Measurements from ENCODE around the gene DPF3.
A peak's percentile ranks its signal among the peaks of the same experiment; 100 is the strongest.

DPF3 gene

DNA sequence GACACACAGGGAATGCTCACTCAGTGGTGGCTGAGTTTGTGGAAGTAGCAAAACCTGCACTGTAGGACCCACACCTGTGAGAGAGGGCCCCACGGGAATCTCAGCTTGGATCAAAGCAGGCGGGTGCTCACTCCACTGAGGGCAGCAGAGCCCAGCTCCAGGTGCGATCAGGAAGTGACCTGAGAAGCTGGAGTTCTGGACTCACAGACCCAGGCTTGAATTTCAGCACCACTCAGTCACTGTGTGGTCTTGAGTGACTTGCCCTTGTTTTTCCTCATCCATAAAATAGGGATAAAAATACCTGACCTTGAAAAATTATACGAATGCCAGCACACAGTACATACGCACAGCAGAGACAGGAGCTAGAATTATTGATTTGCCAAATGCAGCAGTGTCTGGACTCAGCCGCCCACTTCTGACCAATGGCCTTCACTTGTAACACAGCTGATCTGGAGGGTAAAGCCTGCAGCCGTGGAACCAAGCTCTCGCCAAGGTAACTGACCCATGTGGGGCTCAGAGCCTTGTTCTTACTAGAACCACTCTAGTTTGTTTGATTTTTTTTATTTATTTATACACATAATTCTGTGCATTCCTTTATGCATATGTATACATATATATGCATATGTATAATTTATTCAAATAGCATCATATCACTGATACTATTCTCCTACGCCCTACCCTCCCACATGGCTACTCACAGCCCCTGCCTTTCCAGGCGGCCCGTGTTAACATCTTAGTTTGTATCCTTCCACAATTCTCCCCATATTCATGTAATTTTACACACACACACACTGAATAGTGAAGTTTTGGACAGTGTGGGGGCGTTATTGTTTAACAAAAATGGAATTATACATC lies 53.9 kb downstream of the DPF3 start:
- no peak for DNase-seq (ENCODE audit: low read depth)

DNA sequence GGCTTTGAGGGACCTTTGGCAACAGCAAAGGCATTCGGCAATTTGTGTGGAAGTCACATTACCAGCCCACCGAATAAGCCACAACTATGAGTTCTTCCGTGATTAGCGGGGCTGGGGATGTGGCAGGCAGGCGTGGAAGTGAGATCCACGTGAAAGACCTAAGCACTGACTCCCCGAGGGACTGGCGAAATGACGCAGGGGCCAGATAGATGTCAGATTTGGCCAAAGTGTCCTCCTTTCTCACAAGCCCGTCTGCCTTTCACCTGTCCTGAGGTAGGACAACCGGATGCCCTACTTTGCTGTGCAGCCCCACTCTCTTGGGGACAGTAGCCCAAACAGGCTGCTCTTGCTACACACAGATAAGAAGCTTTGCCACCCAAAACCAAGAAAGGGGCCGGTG lies 54.5 kb downstream of the DPF3 start:
- no peak for DNase-seq (ENCODE audit: low read depth)

DNA sequence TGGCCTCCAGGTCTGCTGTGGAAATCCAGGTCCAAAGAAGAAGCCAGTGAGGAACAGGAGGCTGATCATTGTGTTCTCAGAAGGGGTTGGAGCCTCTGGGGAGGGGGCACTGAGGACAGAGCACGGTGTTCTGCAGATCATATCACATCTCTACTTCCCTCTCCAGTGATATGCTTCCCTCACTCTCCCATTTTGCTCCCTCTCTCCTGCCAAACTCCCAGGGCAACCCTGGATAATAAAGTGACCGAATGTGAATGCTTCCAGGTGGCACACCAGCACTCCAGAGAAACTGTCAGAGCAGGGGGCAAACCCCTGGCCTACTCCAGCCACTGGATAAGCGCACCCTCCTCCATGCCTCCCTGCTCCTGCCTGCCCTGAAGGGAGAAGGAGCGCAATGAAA lies 57.8 kb downstream of the DPF3 start:
- no peak for DNase-seq (ENCODE audit: low read depth)

DNA sequence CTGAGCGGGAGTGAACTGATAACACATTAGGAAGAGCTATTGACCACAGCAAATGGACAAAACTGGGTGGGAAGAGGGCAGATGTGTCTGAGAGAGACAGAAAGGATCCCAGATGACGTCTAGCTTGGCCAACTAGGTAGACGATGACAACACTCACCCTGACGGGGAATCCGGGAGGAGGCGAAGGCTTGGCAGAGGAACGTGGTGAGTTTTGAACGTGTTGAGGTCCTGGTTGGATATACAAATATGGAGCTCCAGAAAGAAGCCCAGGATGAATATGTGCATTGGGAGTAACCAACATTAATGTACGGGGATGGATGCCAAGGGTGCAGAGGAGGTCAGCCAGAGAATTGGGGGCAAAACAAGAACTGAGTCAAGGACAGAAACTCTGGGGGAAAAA lies 60.7 kb downstream of the DPF3 start:
- DNase-seq (ENCODE audit: low read depth): no peak

DNA sequence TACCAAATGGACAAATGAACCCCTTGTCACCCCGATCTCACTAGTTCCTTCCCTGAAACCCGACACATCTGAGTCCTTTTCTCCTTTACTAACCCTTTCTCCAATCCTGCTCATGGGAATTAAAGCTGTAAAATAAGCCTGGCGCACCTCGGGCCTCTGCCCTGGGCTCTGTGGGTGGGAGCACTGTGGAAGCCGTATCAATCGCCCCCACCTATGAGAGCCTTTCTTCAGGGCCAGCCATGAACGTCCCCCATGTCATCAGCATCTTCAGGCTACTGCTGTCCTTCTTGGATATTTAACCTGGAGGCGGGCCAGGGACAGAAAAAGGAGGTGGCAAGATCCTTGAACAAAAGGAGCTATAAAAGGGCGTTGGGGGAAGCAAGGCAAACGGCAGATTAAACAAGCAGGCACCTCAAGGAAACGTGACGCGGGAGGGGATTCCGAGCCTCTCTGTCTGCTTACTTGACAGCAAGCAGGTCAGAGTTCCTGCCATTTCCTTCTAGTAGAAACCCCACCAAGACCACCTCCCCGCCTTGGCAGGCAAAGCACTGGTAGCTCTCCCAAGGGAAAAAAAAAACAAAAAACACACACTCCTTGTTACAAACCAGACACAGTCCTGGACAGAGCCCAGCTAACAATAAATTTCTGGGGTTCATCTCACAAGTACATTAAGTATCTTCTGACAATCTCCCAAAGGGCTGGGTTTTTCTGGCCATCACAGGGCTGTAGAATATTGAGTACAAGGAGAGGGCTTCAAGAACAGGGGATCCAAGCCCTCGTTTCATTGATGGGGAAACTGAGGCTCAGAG lies 62.9 kb downstream of the DPF3 start:
- DNase-seq (ENCODE audit: low read depth): no peak

DNA sequence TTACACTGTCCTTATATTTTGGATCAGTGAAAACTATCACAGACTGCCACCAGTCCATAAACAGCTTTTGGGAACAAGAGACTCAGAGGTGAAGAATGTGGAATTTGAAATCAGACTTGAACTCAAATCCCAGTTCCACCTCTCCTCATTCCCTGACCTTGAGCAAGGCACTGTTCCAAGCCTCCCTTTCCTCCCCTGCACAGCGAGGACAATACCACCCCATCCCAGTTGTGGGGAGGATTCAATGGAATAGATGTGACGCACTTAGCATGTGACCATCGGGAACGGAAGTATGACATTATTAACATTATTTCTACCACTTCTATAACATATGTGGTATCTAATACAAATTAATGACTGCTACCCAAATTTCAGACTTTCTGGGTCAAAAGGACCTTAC lies 63.5 kb downstream of the DPF3 start:
- DNase-seq (ENCODE audit: low read depth): no peak

DNA sequence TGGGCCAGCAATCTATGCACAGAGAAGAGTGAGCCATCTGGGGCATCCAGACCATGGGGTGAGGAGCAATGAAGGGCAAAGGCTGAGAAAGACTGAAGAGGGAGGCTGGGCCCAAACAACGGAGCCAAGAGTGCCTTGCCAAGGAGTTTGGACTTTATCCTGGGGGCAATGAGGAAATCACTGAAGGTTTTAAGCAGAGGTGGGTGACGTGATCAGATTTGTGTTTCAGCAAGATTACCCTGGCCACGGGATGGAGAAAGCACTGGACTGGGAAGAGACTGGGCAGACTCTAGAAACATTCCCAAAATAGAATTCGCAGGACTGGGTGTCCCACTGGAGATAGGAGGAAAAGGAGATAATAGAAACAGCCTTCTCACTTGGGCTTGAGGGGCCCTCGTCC lies 65.3 kb downstream of the DPF3 start:
- no peak for DNase-seq (ENCODE audit: low read depth)

DNA sequence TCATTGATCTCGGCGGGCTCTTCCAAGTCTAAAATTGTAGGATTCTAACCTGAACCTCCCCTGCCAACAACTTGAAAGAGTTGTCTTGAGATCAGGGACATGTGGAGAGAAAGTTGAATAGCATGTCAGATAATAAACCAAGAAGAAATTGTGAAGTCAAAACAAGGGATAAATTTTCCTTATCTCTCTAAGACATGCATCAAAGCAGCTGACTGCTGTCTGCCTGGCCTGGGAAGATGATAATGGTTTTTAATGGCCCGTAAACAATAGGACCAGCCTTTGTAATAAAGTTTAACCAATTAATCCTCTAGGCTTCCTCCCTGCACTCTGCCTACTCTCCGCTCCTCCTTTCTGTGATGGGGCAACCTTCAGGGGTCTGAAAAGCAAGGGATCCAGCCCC lies 67.9 kb downstream of the DPF3 start:
- no peak for DNase-seq (ENCODE audit: low read depth)

DNA sequence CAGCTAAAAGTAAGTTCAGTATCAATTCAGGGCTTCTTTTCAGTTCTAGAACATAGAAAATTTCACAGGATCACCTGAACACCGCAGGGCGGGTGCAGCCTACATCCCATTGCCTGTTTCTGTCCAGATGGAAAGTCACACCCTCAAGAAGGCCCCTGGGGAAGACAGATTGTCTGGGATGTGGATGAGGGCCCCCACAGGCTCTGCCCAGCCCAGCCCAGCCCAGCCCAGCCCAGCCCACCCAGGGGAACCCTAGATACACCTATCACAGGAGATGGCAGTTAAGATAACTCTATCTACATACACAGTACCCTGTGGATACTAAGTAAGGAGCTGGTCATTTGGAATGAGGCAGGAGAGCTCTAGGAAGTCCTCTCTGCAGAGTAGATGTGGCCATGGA lies 68.4 kb downstream of the DPF3 start:
- DNase-seq (ENCODE audit: low read depth): no peak

DNA sequence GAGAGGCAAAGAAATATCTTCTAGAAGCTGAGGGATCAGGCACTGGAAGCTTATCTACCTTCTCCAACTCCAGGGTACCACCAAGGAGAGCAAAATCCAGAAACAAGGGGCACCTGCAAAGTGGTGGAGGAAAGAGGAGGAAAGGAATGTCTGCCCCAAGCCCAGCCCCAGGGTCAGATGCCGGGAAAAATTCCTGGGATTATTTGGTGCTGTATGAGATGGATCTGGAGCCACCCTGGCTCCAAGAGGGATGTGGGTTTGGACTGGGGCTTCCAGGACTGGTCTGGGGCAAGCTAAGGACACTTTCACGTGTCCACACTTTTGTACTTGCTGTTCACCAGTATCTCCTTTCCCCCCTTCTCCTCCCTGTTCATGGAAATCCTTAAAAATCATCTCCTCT lies 69.8 kb downstream of the DPF3 start:
- DNase-seq (ENCODE audit: low read depth): no peak

DNA sequence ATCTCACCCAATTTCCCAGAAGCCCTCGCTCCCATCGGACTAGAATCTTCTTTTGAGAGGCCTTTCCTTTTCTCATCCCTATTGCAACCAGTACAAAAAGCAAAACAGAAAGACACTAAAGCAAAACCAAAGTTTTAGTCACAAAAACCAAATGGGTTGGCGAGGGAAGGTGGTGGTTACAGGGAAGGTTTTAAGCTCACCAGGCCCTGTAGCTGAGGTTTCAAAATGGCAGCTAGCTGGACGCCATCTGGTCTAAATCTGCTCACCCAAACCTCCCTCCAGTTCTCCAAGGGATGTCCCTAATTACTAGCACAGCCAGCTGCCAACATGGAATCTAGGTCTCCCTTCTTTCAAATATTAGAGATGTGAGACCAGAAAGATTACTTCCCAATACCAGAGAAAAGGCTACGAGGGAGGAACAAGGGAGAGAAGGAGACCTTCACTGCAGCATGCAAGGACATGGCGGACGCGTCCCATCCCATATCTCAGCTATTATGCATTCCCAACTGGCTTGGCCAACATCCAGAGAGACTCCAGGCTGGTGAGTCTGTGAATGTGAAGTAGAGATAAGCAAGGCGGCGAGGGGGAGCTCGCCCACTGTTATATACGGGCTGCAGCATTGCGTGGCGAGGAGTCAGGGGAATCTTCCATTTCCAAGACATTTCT lies 70.8 kb downstream of the DPF3 start:
- no peak for DNase-seq (ENCODE audit: low read depth)

DNA sequence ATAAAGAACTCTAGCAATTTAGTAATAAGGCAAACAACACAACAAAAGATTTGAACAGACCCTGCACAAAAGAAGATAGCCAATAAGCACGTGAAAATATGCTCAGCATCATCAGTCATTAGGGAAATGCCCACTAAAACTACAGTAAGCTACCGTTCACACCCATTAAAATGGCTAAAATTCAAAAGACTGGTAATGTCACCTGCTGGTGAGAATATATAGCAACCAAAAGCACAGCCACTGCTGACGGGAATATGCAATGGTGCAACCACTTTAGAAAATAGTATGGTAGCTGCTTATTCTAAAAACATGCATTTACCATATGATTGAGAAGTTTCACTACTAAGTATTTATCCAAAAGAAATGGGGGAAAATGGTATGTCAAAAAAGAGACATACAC lies 74.9 kb downstream of the DPF3 start:
- no peak for DNase-seq (ENCODE audit: low read depth)

DNA sequence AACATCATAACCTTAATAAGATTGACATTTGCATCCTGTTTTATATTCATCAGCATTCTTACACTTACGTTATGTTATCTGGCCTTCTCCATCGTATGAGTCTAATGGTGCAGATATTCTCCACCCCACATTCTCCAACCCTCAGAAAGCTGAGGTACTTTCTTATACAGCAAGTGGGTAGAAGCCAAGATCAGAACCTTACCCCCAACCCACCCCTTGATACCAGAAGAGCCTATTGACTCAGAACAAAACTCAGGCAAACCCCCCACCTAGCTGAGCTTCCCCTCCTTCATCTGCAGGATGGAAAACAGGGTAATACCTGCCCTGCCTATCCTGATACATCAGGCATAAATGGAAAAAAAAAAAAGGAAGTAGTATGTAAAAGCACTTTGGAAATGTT lies 77.6 kb downstream of the DPF3 start:
- DNase-seq (ENCODE audit: low read depth): no peak

DNA sequence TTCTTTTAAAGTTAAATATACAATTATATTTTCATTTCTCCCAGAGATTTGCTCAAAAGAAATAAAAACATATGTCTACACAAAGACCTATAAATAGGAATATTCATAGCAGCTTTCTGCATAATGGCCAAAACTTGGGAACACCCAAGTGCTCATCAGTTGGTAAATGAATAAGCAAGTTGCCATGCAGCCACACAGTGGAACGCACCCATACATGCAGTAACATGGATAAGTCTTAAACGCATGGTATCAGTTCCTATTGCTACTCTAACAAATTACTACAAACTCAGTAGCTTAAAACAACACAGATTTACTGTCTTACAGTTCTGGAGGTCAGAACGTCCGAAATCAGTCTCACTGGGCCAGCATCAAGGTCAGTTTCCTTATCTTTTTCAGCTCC lies 78.5 kb downstream of the DPF3 start:
- DNase-seq (ENCODE audit: low read depth): no peak

DNA sequence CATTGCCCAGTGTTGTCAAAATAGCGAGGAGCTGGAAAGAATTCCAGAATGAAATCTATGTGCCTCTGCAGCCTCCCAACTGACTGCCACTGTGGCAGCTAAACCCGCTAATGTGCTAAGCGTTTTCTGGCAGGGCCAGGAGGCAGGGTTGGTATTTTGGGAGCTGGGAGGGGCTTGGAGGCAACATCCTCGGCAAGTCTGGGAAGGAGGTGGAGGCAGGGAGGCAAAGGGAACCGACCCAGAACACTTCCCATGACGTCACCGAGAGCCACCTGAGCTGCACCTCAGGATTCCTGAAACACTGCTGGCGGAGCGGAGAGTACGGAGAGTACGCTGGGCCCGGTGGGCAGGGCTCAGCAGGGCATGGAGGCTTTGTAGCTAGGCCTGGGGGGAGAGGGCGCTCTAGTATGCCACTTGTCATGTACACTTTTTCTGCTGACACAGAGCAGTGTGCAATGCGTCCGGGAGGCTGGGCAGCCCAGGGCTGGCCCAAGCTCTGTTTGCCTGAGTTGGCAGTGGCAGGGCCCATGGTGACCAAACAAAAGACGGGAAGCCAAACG lies 81.5 kb downstream of the DPF3 start:
- no peak for DNase-seq (ENCODE audit: low read depth)

DNA sequence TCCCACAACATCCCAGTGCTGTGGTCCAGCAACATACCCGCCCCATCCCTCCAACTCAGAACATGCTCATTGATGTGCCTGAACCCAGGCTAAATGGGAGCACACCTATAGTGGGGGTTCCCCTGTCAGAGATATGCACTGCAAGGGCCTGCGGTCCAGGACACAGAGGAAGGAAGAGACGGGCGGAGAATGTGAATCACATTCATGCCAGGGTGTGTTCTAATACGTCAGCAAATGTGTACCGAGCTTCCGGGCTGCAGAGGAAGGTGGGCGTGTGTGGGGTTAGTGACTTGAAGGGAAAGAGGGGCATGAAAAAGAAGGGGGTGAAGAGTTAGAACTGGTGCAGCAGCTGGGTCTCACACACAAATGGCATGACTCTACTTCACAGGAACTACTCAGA lies 83.7 kb downstream of the DPF3 start:
- peak; percentile 37 for DNase-seq (ENCODE audit: low read depth)

DNA sequence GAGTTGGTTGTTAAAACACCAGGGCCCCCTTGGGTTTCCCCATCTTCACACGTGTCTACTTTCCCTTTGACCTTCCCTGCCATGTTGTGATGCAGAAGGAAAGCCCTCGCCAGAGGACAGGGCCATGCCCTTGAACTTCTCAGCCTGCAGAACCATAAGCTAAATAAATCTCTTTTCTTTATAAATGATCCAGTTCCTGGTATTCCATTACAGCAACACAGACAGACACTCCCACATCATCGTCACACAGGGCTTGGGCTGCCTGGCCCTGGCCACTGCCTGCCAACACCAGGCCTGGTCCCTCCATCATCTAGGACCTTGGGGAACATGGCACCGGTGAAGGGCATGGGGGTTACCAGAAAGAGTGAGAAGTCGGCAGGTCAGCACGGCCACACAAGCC lies 84.8 kb downstream of the DPF3 start:
- no peak for DNase-seq (ENCODE audit: low read depth)

DNA sequence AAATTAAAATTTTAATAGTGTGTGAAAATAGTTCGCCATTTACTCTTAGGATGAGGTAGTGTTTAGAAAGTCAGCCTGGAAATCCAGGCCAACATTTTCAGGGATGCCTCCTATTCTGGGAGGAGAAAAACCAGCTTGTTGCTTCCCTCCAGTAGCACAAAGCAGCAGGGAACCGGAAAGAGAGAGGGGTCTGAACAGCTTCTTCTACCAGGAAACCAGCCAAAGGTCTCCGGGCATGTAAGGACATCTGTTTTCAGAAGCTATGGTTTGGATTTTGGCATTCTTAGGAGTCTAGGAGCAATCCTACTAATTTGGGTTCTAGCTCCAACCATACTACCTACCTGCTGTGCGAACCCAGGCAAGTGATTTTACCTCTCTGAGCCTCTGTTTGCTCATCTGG lies 85.3 kb downstream of the DPF3 start:
- no peak for DNase-seq (ENCODE audit: low read depth)

DNA sequence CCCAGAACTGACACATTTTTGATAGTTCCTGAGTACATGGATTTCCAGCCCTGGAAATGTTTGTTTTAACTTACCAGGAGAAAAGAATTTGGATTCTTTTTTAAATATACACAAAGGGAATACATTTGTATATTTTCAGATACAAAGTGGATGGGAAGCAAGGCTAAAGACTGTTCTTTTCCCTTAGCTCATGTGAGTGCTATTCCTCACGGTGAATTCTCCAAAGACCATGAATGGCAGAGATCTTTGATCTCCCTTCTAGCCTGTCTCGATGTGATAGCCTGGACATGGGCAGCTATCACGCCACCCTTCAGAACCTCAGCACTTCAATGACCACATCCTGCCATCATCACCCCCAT lies 91.3 kb downstream of the DPF3 start:
- DNase-seq (ENCODE audit: low read depth): no peak

DNA sequence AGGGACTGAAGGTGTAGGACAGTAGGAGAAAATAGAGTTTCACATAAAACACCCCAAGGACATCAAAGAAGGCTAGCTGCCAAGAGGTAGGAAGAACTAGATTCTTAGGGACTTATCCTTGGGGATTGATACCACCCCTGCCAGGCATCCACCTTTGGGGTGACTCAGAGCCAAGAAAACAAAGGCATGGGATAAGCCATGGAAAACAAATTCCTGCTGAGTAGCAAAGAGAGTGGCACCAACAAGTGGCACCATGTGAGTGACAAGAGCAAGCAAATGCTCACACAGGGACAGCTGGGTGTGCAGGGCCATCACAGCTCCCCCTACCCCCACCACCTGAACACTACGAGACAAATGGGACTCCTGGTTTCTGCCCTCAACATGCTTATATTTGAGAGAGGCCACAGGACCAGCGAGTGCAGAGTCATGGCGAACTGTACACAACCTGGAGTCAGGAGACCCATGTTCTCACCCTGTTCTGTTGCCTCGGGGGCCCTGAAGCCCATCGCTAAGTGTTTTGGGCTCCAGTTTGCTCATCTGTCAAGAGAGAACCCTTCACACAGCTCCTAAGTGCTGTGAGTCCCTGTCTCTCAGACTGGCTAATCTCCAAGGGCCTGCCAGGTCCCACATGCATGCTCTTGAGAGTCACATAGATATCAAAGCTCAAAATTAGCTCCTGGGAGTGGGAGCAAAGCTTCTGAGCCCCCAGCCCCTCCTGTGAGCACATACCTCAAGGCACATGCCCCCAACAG lies 91.9 kb downstream of the DPF3 start:
- DNase-seq (ENCODE audit: low read depth): no peak

DNA sequence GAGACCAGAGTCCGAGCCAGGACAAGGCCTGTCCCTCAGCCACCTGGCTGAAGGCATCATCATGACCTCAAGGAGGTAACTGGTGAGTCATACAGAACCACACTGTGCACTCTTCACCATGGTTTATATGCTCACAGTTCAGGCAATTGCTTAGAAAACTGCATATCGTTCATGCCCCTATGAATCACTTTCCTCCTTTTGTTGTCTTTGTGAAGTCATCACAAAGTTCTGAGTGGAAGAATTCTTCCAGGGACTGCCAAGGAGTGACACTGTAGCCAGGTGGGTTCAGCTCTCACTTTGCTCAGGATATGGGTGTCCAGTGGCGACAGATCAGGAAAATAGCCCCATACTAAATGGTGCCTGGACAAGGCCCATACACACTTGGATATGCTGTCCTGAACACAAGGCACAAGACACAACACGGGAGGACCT lies 92.5 kb downstream of the DPF3 start:
- no peak for DNase-seq (ENCODE audit: low read depth)

DNA sequence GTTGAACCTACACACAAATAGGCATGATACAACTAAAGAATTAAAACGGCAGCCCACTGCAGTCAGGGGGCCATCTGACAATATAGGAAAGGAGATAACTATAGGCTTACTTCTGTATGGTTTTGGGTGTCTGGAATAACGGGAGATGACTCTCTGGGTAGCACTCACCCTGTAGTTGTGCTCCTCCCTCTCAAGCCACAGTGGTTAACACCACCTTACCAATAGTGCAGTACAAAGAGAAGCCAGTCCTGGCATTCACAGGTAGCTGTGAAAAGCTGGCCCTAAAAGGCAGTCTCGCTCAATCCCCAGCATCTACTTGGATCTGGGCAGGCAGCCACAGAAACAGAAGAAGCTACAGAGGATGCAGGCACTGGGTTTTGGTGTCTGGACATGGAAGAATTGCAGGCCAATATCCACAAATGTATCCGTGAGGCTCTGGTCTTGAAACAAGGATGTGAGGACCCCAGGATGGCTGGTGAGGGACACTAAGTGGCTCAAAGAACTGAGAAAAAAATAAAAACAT lies 93.0 kb downstream of the DPF3 start:
- no peak for DNase-seq (ENCODE audit: low read depth)
